Caco-2 (cell line): ENCODE measurements around the gene METAP2. TPM values are rescaled to one million over a fixed set of nuclear protein-coding genes. Genes with fewer than 3 reads are reported as not detected.

Source experiments
- BruUV-seq: library from RNA; stranded (reverse); fragments of 400-500 nt; replicated peaks from 2 replicates; lab custom pipeline; 2021; lab: Mats Ljungman, UMichigan
- CTCF ChIA-PET: fragments of 300-600 bp; sonication (Branson Sonifier 250); formaldehyde crosslinking; loops from one replicate; lab custom pipeline; 2022; ENCODE audit warnings: antibody characterized with exemption; lab: Charles Lee
- POLR2A ChIA-PET: fragments of 300-600 bp; sonication (Branson Sonifier 250); formaldehyde crosslinking; loops from one replicate; lab custom pipeline; 2022; ENCODE audit warnings: antibody characterized with exemption; lab: Charles Lee
- DNase-seq, 2 experiments: peaks; one replicate each; pipeline versions ENCODE4 v3.0.0 to v3.0.0-alpha.2; 2020 to 2022
- H3K27me3 ChIP-seq: replicated peaks from 2 replicates; pipeline ENCODE4 v1.6.0; 2011; ENCODE audit warnings: low read length; ENCODE audit not compliant: control insufficient read depth, insufficient read depth
- H3K36me3 ChIP-seq: 2 replicates; pipeline ENCODE4 v1.5.1; 2011; ENCODE audit warnings: low read length; ENCODE audit not compliant: control insufficient read depth, insufficient read depth
- H3K4me1 ChIP-seq: fragments of 250-450 bp; sonication (Bioruptor Pico); 2 replicates; pipeline ENCODE4 v1.5.1; 2020; ENCODE audit warnings: mild to moderate bottlenecking
- H3K4me3 ChIP-seq: 2 replicates; pipeline ENCODE4 v1.5.1; 2011; ENCODE audit warnings: low read depth, mild to moderate bottlenecking, control low read depth, low read length
- H3K9me3 ChIP-seq: fragments of 250-450 bp; sonication (Bioruptor Pico); 2 replicates; pipeline ENCODE4 v1.5.1; 2020; ENCODE audit warnings: mild to moderate bottlenecking, moderate library complexity
- H3K27ac Mint-ChIP-seq: one replicate; pipeline ENCODE4 v1.8.0; 2022; ENCODE audit warnings: mixed read lengths; ENCODE audit not compliant: unreplicated experiment
- H3K27me3 Mint-ChIP-seq: one replicate; pipeline ENCODE4 v1.8.0; 2022; ENCODE audit warnings: mixed read lengths; ENCODE audit not compliant: insufficient read depth, unreplicated experiment
- H3K36me3 Mint-ChIP-seq: one replicate; pipeline ENCODE4 v1.8.0; 2022; ENCODE audit warnings: mild to moderate bottlenecking, mixed read lengths; ENCODE audit not compliant: insufficient read depth, unreplicated experiment
- H3K4me1 Mint-ChIP-seq: one replicate; pipeline ENCODE4 v1.8.0; 2022; ENCODE audit warnings: low read depth, mixed read lengths; ENCODE audit not compliant: unreplicated experiment
- H3K4me3 Mint-ChIP-seq: one replicate; pipeline ENCODE4 v1.8.0; 2022; ENCODE audit warnings: mild to moderate bottlenecking, moderate library complexity, mixed read lengths; ENCODE audit not compliant: unreplicated experiment
- H3K9me3 Mint-ChIP-seq: one replicate; pipeline ENCODE4 v1.8.0; 2022; ENCODE audit warnings: mixed read lengths; ENCODE audit not compliant: unreplicated experiment
- CTCF ChIP-seq, 2 experiments: fragments of 200-600 bp in 1 of 2; IDR thresholded peaks; 1 replicate in 1 of 2; 2 replicates in 1 of 2; pipeline versions ENCODE4 v1.5.1 to v1.8.0; 2011 to 2022; ENCODE audit warnings: antibody characterized with exemption in 1 of 2, control low read depth in 1 of 2, inconsistent platforms in 1 of 2, low read depth in 1 of 2, low read length in 1 of 2, mild to moderate bottlenecking in 1 of 2, moderate library complexity in 1 of 2; ENCODE audit not compliant: insufficient read depth in 1 of 2, severe bottlenecking in 1 of 2, unreplicated experiment in 1 of 2
- intact Hi-C: fragments of 100-400 bp; cut with micrococcal nuclease; formaldehyde crosslinking; loops from one replicate; pipeline ENCODE4 v1.10.0; 2022; ENCODE audit not compliant: unreplicated experiment
- total RNA-seq: library from RNA; stranded (reverse); gene quantifications from 2 replicates; pipeline ENCODE4 v1.2.3, GENCODE V29; 2022

The METAP2 gene
- total RNA-seq, 1 experiment from 2014 or later = 138 TPM

GRCh38 chr12:95551305-95551704 lies 77.4 kb downstream of the METAP2 start, which contains the start of gene USP44:
TSS of gene USP44 (minus strand) at chr12:95551476. CDS start at chr12:95534256, 17,220 bp downstream.
- peaks cover 7% of the 10 kb centered on the region for H3K4me1 ChIP-seq
- ChIA-PET CTCF (no interaction called here), POLR2A (no interaction called here)
- H3K9me3 ChIP-seq = peaks cover 8% of the 10 kb centered on the region; the same call in 1 of the 2 replicates
- Mint-ChIP-seq H3K27me3 (no peaks in the 10 kb centered on the region), H3K4me3 (no peak within 1 kb of the TSS), H3K9me3 (no peaks in the 10 kb centered on the region), H3K36me3 (no peaks in the 10 kb centered on the region), H3K4me1 (peaks cover 14% of the 10 kb centered on the region), H3K27ac (no peak within 1 kb of the TSS)
- H3K4me3 ChIP-seq = no peak within 1 kb of the TSS
- intact Hi-C loops = no loop called here
- BruUV-seq = no TSS peak
- TF ChIP-seq CTCF (IDR thresholded peaks at IDR 0.05; ENCODE audit: insufficient read depth in 1 of 2, low read depth in 1 of 2, low read length in 1 of 2, severe bottlenecking in 1 of 2, unreplicated experiment in 1 of 2) = no peak
- H3K36me3 ChIP-seq = no peaks in the 10 kb centered on the region
- H3K27me3 ChIP-seq = no peaks in the 10 kb centered on the region
- DNase-seq = no peak

- Mint-ChIP-seq H3K4me1 (peaks cover 14% of the 10 kb centered on the region), H3K27me3 (no peaks in the 10 kb centered on the region), H3K9me3 (no peaks in the 10 kb centered on the region), H3K4me3 (no peak overlapping the region), H3K27ac (no peak overlapping the region), H3K36me3 (no peaks in the 10 kb centered on the region)
- no peaks in the 10 kb centered on the region for H3K36me3 ChIP-seq
- BruUV-seq = no TSS peak
- ChIA-PET POLR2A (no interaction called here), CTCF (no interaction called here)
- H3K27me3 ChIP-seq = no peaks in the 10 kb centered on the region
- TF ChIP-seq CTCF (IDR thresholded peaks at IDR 0.05; ENCODE audit: insufficient read depth in 1 of 2, low read depth in 1 of 2, low read length in 1 of 2, severe bottlenecking in 1 of 2, unreplicated experiment in 1 of 2) = no peak
- DNase-seq = no peak
- H3K4me1 ChIP-seq = peaks cover 7% of the 10 kb centered on the region
- peaks cover 8% of the 10 kb centered on the region; the same call in 1 of the 2 replicates for H3K9me3 ChIP-seq
- intact Hi-C loops = no loop called here
- no peak overlapping the region for H3K4me3 ChIP-seq
Measured at GRCh38 chr12:95551913-95552516, 78.1 kb downstream of the METAP2 start.

- BruUV-seq = no TSS peak
- no peak overlapping the region for H3K4me3 Mint-ChIP-seq
- H3K27me3 Mint-ChIP-seq = no peaks in the 10 kb centered on the region
Measured at GRCh38 chr12:95553197-95553943, 79.4 kb downstream of the METAP2 start.

More at GRCh38 chr12:95553197-95553943, 79.4 kb downstream of the METAP2 start:
- H3K4me3 ChIP-seq = no peak overlapping the region
- H3K36me3 ChIP-seq = no peaks in the 10 kb centered on the region
- H3K9me3 ChIP-seq = peaks cover 8% of the 10 kb centered on the region; the same call in 1 of the 2 replicates
- intact Hi-C loops = no loop called here
- Mint-ChIP-seq H3K36me3 (no peaks in the 10 kb centered on the region), H3K4me1 (peaks cover 14% of the 10 kb centered on the region), H3K27ac (no peak overlapping the region), H3K9me3 (no peaks in the 10 kb centered on the region)
- DNase-seq = no peak
- no peak for TF ChIP-seq CTCF (IDR thresholded peaks at IDR 0.05; ENCODE audit: insufficient read depth in 1 of 2, low read depth in 1 of 2, low read length in 1 of 2, severe bottlenecking in 1 of 2, unreplicated experiment in 1 of 2)
- POLR2A ChIA-PET = no interaction called here
- peaks cover 7% of the 10 kb centered on the region for H3K4me1 ChIP-seq
- no peaks in the 10 kb centered on the region for H3K27me3 ChIP-seq
- CTCF ChIA-PET = interaction anchor here (0.6 kb wide), 1 partner anchor 21 kb away, joined by 3 read pairs; no protein-coding TSS in a partner anchor
